ENCODE data around the gene FSTL3.
"Not testable (repeated sequence)": the region's sequence is repeated elsewhere in the genome, so short reads cannot be mapped to it uniquely, and the experiment has no call there.

GRCh38 chr19:699885-700284 lies 23.7 kb downstream of the FSTL3 start:
- not testable (repeated sequence) for TF ChIP-seq CTCF, POLR2A (IDR thresholded peaks at IDR 0.05)

Data from testis (tissue), 2 donors.